GM18909 (cell line): ENCODE results near the gene PRKCB.
"Not testable (repeated sequence)": the region's sequence is repeated elsewhere in the genome, so short reads cannot be mapped to it uniquely, and the experiment has no call there.

Experiments
- ATAC-seq: cut with Tn5 transposase; IDR thresholded peaks from one replicate; pipeline ENCODE4 v1.9.1; 2021; ENCODE audit warnings: mild to moderate bottlenecking; ENCODE audit not compliant: unreplicated experiment, poor library complexity

The PRKCB gene

DNA sequence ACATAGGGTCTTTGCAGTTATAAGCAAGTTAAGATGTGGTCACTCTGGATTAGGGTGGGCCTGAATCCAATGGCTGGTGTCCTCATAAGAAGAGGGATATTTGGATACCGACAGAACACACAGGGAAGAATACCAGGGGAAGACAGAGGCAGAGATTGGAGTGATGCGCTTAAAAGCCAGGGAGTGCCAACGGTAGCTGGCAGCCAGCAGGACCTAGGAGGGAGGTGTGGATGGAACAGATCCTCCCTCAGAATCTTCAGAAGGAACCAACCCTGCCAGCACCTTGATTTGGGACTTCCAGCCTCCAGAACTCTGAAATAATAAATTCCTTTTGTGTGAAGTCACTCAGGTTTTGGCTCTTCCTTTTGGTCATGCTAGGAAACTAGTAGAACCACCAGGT, 310.1 kb downstream of the PRKCB start:
- no peak for ATAC-seq

DNA sequence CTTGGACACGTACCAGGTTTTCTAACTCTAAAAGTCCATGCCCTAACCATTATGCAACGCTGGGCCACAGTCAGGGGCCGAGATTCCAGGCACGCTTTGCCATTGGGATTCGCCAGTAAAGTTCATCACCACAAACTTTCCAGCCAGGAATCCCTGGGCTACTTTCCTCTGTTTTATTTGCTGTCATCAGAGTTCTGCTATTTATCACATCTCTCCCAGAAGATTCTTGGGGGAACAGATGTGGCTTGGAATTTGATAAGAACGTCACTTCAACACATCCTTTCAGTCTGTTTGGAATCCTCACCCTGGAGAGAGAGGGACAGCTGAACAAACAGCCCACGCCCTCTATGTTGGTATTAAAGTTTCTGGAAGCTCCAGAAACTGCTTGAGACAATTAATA, 310.7 kb downstream of the PRKCB start:
- no peak for ATAC-seq

DNA sequence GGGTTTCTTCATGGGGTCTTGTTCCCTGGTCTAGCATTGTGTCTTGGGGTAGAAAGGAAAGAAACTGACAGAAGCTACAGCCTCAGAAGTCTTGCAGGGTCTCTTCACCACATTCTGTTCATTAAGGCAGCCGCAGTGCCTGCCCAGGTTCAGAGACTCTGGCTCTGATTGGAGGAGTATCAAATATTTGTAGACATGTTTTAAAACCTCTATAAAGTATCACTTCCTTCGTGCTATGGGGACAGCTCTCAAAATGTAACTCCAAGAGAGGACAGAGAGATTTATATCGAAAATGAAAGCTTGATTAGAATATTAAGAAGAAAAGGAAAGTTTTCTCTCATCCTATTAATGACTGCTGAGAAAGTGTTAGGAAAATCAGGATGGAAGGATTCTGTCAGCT, 313.3 kb downstream of the PRKCB start:
- ATAC-seq = no peak

DNA sequence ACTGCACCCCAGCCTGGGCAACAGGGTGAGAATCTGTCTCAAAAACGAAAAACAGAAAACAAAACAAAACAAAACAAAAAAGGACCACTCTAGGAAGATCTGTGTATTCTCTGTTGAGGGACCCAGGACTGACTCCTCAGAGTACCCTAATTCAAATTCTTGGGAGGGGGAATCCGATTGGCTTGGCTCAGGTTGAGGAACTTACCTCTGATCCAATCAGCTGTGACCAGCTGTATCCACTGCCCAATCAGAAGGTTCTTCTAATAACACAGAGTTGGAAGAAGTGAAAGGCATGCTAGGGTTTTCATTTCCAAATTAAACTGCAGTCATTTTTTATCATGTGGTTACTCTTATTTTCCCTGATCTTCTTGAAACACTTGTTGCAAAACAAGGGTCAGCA, 314.5 kb downstream of the PRKCB start:
- no peak for ATAC-seq

DNA sequence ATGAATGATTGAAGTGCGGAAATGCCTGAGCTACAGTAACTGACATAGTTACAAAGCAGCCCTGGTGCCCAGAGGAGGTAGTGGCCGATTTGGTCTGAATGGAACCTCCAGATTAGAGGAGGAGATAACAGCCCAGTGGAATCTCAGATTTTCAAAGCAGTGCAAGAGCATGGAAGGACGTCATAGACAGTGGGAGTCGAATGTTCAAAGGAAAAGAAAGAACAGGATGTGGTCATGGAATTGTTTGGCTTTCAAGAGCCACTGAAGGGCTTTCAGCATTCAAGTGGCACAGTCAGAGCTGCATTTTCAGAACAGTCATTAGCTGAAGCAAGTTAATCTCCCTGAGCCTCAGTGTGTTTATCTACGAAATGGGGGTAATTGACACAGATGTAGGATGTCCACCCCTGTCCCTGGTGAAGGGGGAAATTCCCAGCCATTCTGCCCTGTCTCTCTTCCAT, 315.7 kb downstream of the PRKCB start:
- ATAC-seq = no peak

DNA sequence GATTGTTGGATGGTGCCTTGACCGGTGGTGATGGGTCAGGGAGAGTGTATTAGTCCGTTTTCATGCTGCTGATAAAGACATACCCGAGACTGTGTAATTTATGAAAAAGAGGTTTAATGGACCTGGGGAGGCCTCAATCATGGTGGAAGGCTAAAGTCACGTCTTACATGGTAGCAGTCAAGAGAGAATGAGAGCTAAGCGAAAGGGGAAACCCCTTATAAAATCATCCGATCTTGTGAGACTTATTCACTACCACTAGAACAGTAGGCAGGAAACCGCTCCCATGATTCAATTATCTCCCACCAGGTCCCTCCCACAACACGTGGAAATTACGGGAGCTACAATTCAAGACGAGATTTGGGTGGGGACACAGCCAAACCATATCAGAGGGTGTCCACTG, 316.3 kb downstream of the PRKCB start:
- not testable (repeated sequence) for ATAC-seq

DNA sequence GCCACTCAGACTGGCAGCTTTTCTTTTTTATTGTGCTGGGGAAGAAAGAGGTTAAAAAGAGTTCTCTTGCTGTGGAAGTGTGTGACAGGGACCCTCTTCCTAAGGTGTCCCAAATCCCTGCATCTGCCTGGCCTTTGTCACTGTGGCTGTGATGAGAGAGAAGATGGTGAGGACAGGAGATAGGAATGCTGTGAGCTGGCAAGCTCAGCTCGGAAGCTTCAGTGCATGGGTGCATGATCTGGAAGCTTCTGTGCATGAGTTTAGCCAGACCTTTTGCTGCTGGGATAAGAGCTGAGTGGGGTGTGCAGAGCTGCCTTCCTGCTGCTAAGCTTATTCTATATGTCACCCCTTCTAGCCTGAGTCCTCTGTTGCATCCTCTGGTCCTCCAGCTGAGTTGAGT, 317.0 kb downstream of the PRKCB start:
- no peak for ATAC-seq

DNA sequence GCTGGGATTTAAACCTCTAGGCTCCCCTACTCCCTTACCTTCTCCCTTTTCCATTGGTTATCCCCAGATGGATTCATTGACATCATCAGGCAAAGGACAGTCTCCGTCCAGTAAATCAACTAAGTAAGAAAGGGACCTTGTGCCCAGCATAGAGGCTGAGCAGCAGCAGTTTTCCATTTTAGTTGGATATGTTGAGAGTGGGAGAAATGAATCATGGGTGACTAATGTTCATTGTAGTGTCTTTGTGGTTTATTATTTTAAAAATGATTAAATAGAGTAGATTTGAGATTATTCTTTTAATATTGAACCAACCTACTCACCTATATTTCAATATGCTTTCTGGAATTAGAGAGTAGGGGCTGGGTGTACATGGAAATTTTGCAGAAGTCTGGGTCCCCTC, 321.0 kb downstream of the PRKCB start:
- ATAC-seq = no peak

DNA sequence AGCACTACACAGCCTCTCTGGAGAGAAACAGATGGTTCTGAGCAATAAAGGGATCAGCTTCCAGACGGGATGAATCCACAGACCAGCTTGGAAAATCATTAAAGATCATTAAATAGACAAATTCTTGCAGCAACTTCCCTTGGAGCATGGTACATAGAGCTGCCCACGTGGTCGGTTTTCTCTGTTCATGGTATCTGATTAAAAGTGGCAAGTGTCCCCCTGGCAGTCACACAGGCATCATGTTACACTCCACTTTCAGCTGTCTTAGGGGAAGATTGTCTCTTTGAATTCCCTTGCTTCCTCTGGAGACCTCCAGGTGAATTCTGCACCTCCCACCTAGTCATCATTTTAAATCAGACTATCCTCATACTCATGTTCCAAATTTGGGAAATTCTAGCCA, 328.2 kb downstream of the PRKCB start:
- no peak for ATAC-seq

DNA sequence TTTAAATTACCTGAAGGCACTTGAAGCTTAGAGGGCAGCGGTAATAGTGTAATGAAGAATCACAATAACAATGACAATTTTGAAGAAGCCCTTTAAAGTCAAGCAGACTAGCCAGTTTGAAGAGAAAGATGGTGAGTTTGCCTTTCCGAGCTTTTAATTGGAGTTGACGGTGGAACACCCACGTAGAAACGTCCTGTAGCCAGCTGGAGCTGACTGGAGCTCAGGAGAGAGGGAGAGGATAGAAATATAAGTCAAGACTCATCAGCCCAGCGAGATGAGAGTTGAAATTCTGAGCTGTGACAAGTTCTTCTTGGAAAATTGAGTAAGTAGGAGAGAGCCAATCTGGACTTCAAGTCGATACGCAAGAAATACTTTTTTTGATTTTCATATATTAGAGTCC, 328.6 kb downstream of the PRKCB start:
- ATAC-seq = no peak

DNA sequence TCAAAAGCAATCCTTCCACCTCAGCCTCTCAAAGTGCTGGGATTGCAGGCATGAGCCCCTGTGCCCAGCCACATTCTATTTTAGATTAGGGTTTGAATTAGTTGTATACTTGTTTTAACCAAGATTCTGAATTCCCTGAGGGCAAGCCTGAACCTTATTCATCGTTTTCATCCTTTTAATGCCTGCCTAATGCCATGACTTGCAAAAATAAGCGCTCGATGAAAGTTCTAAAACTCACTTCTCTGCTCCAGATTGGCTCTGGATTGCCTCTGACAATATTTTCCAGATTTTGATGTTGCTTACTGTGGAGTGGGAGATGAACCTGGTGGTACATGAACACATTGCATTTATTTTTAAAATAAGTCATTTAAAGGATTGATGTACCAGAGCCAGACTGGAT, 329.5 kb downstream of the PRKCB start:
- ATAC-seq = no peak

DNA sequence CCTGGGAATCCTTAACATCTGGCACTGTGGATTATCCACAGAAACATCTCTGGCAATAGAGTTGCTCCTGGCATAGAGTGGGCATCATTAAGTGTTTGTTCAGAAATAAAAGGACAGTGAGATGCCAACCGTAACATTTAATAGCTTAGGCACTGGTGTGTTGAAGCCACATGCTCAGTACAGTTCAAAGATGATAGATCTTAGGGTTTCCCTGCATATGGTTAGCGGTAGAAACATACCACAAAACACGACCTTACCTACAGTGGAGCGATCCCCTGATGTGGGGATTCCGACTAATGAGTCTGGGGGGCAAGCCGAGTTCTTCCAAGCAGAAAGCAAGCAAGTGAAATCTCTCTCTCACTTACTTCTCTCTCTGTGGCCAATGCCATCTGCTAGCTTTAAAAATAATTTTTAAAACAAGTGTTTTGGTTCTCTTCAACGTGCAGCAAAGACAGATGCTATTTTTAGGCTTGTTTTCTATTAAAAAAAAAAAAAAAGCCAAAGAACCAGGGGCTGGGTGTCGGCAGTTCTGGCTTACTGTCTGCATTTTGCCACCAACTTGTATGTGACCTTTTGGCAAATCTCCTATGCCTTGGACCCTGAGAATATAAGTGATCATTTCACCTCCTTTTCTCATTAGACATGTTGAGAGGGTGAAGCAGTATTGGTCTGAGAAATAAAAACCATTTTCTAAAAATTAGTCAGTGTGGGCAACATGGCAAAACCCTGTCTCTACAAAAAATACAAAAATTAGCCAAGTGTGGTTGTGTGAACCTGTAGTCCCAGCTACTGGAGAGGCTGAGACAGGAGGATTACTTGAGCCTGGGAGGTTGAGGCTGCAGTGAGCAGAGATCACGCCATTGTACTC, 331.1 kb downstream of the PRKCB start:
- no peak for ATAC-seq

DNA sequence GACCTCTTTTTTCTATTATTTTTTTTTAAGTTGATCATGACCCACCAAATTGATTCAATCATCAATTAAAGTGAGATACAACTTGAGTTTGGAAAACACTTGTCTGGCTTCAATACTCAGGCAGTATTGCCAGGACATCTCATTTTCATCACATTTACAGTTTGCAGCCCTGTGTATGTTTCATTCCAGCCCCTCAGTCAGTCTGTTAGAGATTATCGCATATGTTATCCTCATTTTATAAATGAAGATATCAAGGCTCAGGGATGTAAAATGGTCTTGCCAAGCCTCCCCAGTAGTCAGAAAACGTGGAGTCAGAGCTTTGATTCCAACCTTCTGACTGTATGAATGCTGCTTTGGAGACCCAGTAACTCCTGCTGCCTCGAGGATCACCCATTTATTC, 333.1 kb downstream of the PRKCB start:
- no peak for ATAC-seq

DNA sequence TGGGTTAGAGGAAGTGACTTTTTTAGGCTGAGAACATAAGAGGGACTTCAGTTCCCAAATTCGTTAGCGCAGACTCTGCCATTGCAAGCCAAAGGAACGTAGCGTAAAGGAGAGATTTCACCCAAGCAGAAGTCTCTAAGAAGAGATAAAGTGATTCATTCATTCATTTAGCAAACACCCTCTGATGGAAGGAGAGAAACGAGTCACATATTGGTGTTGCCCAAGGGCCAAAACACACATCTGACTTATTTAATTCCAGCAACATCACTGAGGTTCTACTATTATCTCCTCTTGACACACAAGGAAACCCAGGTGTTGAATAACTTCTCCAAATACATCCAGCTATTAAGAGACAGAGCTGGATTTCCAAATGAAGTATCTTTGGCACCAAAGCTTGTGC, 334.6 kb downstream of the PRKCB start:
- ATAC-seq = no peak

DNA sequence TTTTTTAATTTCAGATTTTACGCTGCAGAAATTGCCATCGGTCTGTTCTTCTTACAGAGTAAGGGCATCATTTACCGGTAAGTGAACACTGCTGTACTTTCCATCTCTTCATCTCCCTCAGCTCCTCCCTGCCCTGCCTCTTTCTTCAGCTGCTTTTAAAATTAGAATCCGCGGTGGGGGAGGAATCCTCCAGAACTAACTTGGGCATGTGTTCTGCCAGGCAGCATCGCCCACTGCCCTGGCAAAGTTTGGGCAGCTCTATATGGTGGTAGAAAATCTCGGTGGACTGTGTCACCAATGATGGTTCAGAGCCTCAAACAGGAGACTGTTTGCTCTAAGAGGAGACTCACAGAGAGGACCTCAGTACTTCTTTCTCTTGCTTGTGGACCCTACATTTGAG, 338.7 kb downstream of the PRKCB start:
- ATAC-seq = no peak

DNA sequence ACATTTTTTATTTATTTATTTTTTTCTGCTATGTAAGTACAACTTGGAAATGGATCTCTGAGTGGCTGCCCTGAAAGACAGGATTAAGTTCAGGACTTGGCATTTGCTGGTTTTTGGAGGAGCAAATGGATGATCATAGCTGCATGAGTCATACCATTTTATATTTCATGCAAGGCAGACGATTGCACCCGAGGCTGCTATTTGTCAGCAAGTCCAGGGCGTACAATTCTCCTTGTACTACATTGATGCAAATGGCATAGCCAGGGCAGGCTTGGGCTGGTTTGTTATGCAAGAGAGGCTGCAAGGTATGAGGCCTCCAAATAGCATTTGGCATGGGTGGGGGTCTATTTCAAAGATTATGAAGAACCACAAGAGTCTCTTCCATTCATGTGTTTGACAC, 339.2 kb downstream of the PRKCB start:
- ATAC-seq = no peak

DNA sequence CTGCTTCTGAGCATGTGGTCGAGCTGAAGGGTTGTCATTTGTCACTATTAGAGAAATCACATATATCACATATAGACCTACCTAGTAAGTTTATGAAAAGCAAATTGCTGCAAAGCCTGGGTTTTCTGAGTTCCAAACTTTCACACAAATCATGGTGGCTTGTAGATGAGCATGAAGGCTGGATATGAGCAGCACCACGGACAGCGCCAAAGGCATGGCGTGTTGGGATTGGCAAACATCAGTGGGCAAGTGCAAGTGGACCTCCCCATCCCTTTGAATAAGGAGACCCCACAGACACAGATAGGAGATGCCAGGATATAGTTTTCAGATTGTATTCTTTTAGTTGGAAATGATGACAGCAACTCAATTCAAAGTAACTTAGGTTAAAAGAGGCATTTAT, 342.7 kb downstream of the PRKCB start:
- ATAC-seq = no peak

DNA sequence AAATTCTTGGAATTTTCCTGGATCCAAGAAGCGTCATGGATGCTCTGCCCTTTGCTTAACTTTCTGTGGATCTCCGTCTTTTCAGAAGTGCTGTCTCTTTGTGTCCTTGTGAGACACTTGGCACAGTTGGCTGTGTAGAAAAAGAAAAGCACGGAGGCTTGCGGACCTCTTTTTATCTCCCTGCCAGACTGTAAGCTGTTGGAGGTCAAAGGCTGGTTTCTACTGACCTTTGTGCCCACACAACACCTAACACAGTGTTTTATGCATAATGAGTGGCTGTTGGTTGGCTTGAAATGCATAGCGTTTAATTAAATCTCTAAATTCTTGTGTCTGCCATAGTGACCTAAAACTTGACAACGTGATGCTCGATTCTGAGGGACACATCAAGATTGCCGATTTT, 344.7 kb downstream of the PRKCB start:
- no peak for ATAC-seq

DNA sequence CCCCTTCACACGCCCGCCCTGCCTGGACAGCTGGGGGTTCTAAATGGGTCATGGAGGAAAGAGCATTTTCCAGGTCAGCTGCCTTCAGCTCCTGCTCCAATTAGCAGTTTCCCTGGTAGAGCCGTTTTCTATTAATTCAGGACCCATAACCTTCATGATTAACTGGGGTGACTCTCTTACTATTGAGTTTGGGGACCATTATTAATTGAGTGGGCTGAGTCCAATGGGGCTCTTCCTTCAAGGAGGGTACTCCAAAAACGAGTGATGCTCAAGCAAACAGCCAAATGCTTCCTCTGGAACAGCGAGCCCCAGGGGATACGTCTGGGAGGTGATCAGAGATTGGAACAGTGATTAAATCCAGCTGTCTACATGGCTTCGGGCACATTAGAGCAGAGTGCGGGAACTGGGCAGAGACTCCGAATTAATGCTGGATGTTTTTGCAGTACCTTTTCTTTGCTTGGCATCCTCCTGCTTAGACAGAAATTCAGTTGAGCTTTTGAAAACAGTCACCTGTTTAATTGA, 352.3 kb downstream of the PRKCB start:
- ATAC-seq = no peak

DNA sequence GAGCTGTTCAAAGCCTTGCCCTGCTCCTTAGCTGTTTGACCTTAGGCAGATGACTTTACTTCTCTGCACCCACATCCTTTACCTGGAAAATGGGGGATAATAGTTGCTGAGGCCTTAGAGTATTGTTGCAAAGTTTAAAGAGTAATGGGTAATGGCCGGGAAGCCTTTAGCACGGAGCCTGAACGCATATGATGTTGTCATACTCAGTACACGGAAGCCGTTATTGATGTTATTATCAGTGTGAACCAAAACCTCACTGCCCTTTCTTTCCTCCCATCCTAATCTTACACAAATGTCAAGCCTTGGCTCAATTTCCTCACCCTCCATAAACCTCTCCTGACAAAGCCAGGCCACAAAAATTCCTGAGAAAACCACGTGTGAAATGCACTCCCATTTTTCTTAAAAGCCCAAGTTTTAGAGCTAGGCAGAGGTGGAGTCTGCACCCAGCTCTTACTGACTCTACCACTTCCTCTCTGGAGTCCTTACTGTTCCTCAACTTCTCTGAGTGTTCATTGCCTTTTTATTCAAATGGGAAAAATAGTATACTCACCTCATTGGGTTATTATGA, 353.1 kb downstream of the PRKCB start:
- no peak for ATAC-seq

DNA sequence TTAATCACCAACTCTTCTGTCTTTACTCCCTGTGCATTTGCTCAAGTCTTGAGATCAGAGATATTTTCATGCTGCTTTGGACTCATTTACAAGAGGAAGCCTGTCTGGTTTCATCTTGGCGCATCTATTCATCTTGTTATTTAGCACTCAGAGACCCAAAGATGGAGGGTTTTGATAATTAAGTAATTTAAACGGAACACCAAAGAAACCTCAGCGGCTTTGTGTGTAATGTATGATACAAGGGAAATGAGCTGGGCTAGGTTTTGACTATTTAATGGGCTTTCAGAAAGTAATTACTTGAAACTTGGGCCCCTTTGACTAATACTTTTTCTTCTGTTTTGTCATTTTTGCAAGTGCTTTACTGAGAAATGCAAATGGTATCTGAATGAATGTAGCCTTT, 354.2 kb downstream of the PRKCB start:
- no peak for ATAC-seq

DNA sequence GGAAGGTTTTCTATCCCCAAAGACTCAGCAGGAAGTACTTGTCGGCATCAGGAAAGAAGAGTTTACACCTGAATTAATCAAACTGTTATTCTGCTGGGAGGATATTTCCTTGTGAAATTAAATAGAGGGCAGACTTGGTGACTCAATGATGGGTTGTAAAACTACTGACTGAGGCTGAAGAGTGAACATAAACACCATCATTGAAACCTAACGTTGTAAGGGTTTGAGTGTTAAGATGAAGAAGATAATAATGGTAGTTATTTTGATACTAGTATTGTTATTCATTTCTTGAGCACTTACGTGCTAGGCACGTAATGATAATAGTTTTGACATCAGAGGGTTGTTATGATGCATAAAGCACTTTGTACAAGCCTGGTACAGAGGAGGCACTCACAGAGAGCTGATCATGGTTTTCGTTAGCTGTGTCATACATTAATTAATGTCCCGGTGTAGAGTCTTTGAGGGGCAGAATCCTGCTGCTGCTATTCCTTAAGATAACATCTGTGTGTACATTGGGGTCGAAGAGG, 356.2 kb downstream of the PRKCB start:
- no peak for ATAC-seq
